ENCODE results near the gene DACH1. TPM values are rescaled to one million over a fixed set of nuclear protein-coding genes. Genes with fewer than 3 reads are reported as not detected.

Gene DACH1
- total and polyA plus RNA-seq, 9 of the 15 experiments (the other 6 are each of a cell fraction or from before 2014, with no cell fraction given), result 0.04 to 0.07 (median 0.04) TPM; not detected in 2

- TF ChIP-seq RREB1 (CRISPR knock-in tag; IDR thresholded peaks at IDR 0.05), result no peak
- no peak for TF ChIP-seq L3MBTL2 (IDR thresholded peaks at IDR 0.05)
- TF ChIP-seq RAD21 (CRISPR knock-in tag; conservative IDR thresholded peaks at IDR 0.05 in 1 of 2, IDR thresholded peaks at IDR 0.05 in 1 of 2), result no peak
- TF ChIP-seq HES1 (IDR thresholded peaks at IDR 0.05; ENCODE audit: low read depth), result no peak
- no peak for TF ChIP-seq HIVEP1 (CRISPR knock-in tag; IDR thresholded peaks at IDR 0.05)
- TF ChIP-seq NFIX (CRISPR knock-in tag; IDR thresholded peaks at IDR 0.05; ENCODE audit: low read depth), result no peak
- no peak for TF ChIP-seq ARID3B (CRISPR knock-in tag; IDR thresholded peaks at IDR 0.05; ENCODE audit: borderline replicate concordance)
- no peak for TF ChIP-seq KDM2B (CRISPR knock-in tag; IDR thresholded peaks at IDR 0.05)
- TF ChIP-seq TCF3 (CRISPR knock-in tag; IDR thresholded peaks at IDR 0.05), result no peak
- TF ChIP-seq PPARD (CRISPR knock-in tag; IDR thresholded peaks at IDR 0.05), result no peak
- TF ChIP-seq EP300 (IDR thresholded peaks at IDR 0.05; ENCODE audit: low read length), result no peak
- no peak for TF ChIP-seq NONO (IDR thresholded peaks at IDR 0.05; ENCODE audit: low read depth in 2 of 2, low read length in 1 of 2)
- TF ChIP-seq SMARCC2 (IDR thresholded peaks at IDR 0.05; ENCODE audit: low read depth), result no peak
- no peak for TF ChIP-seq CTCFL (IDR thresholded peaks at IDR 0.05; ENCODE audit: borderline replicate concordance, insufficient read depth, low read depth, low read length, poor library complexity, severe bottlenecking)
Observed at GRCh38 chr13:71856548-71857043, 10.4 kb downstream of the DACH1 start (continued).

Data from K562 (cell line).